CD8-positive, alpha-beta memory T cell (primary cell): Measurements from ENCODE around the gene NKAIN2. TPM values are rescaled to one million over a fixed set of nuclear protein-coding genes. Genes with fewer than 3 reads are reported as not detected.

ENCODE experiments used
- polyA plus RNA-seq: library from polyadenylated mRNA; unstranded; fragments of 300-500 nt; fragmentation: Illumina TruSeq; gene quantifications from one replicate; pipeline ENCODE4 v1.2.3, GENCODE V29; 2021
- total RNA-seq, 2 experiments: library from RNA; stranded (reverse); gene quantifications; one replicate each; pipeline ENCODE4 v1.2.3, GENCODE V29; 2021

NKAIN2 gene
- total and polyA plus RNA-seq, 3 experiments from 2014 or later: not detected

Other genes with a start within 250 kb of the NKAIN2 start
- gene TRDN, start 166.9 kb upstream of the NKAIN2 start, total RNA-seq: not detected
- gene TRDN, start 166.9 kb upstream of the NKAIN2 start, polyA plus RNA-seq: not detected